Sigmoid colon (tissue), 7 donors: ENCODE results near the gene FAM162A. TPM values are rescaled to one million over a fixed set of nuclear protein-coding genes. Genes with fewer than 3 reads are reported as not detected.

ENCODE experiments used
- DNase-seq: peaks from one replicate; pipeline ENCODE4 v3.0.0-alpha.2; 2019
- H3K27ac ChIP-seq, 4 donors: fragments of 200-600 bp; sonication (generic); one replicate each; pipeline ENCODE4 v1.5.1; 2016 to 2019; ENCODE audit warnings: mild to moderate bottlenecking in 1 of 4
- H3K27me3 ChIP-seq, 3 donors: fragments of 200-600 bp; sonication (generic); one replicate each; pipeline ENCODE4 v1.5.1; 2019; ENCODE audit warnings: mild to moderate bottlenecking in 1 of 3
- H3K36me3 ChIP-seq, 4 donors: fragments of 200-600 bp; sonication (generic); one replicate each; pipeline ENCODE4 v1.5.1; 2016 to 2019
- H3K4me1 ChIP-seq, 4 donors: fragments of 200-600 bp; sonication (generic); one replicate each; pipeline ENCODE4 v1.5.1; 2017 to 2019
- H3K4me3 ChIP-seq, 4 donors: fragments of 200-600 bp; sonication (generic); one replicate each; pipeline ENCODE4 v1.5.1; 2017 to 2019; ENCODE audit warnings: mild to moderate bottlenecking in 2 of 4, moderate library complexity in 1 of 4
- H3K9me3 ChIP-seq, 4 donors: fragments of 200-600 bp in 3 of 4; sonication (generic) in 3 of 4; one replicate each; pipeline versions ENCODE4 v1.5.1 to v1.6.1; 2013 to 2019
- EP300 ChIP-seq, 4 donors: sonication (generic); formaldehyde crosslinking; IDR thresholded peaks; one replicate each; pipeline ENCODE4 v1.6.1; 2017; ENCODE audit warnings: antibody characterized with exemption in 4 of 4
- POLR2A ChIP-seq, 2 donors: fragments of 450-650 bp; IDR thresholded peaks; one replicate each; pipeline ENCODE4 v1.6.1; 2016; ENCODE audit warnings: antibody characterized with exemption in 2 of 2, mild to moderate bottlenecking in 2 of 2, moderate library complexity in 2 of 2
- POLR2AphosphoS5 ChIP-seq, 4 donors: sonication (generic); formaldehyde crosslinking; IDR thresholded peaks; one replicate each; pipeline ENCODE4 v1.6.1; 2017; ENCODE audit warnings: antibody characterized with exemption in 4 of 4
- WGBS, 2 donors: extraction: QIAGEN DNeasy Blood & Tissue Kit; methylation state at CpG; one replicate each; pipeline ENCODE4 v1.1.7; 2013; 5-methylcytosine and 5-hydroxymethylcytosine counted together
- intact Hi-C: fragments of 100-400 bp; cut with DNase I; formaldehyde crosslinking; loops from one replicate; pipeline ENCODE4 v1.15.1; 2023
- polyA plus RNA-seq, 3 donors: library from polyadenylated mRNA; stranded (reverse); fragments of 200-250 nt; gene quantifications; one replicate each; pipeline ENCODE4 v1.2.3, GENCODE V29; 2013
- total RNA-seq, 4 donors: library from RNA; depleted of rRNA; stranded (reverse); fragments of >200 nt; gene quantifications; one replicate each; pipeline ENCODE4 v1.1.0, GENCODE V29; 2016
- TF ChIP-seq, protein P1 (sequence below), 4 experiments: fragments of 450-650 bp in 3 of 4; fragments of 200-600 bp in 1 of 4; IDR thresholded peaks; one replicate each; pipeline ENCODE4 v1.5.1; 2016 to 2019; ENCODE audit warnings: antibody characterized with exemption in 4 of 4, mild to moderate bottlenecking in 3 of 4, moderate library complexity in 2 of 4
- donor health status: healthy with polysubstance abuse.
- donor health status: Bipolar disorder and iron deficiency.
- donor health status: healthy.

The FAM162A gene
- total and polyA plus RNA-seq, 7 donors = 37.1 to 298 (median 56.6) TPM

DNA sequence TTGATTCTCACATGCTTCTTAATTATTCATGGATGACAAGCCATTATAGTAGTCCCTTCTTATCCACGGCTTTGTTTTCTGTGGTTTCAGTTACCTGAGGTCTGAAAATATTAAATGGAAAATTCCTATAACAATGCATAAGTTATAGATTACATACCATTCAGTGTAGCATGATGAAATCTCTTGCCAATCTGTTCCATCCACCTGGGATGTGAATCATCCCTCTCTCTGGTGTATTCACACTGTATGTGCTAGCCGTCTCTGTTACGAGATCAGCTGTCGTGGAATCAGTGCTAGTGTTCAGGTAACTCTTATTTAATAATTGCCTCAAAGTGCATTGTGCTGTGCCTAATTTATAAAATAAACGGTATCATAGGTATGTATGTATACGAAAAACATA, 26.7 kb downstream of the FAM162A start:
- Histone ChIP-seq H3K27ac (no peak overlapping the region), H3K9me3 (no peaks in the 10 kb centered on the region), H3K4me3 (no peak overlapping the region), H3K4me1 (peaks cover 0 to 19% (median 15%) of the 10 kb centered on the region in 4 donors), H3K36me3 (peaks cover 0 to 70% (median 21%) of the 10 kb centered on the region in 4 donors), H3K27me3 (no peaks in the 10 kb centered on the region)
- DNase-seq = no peak
- TF ChIP-seq POLR2AphosphoS5 (IDR thresholded peaks at IDR 0.05) (no peak), POLR2A (IDR thresholded peaks at IDR 0.05) (no peak), EP300 (IDR thresholded peaks at IDR 0.05) (no peak)
- TF ChIP-seq, protein P1, sequence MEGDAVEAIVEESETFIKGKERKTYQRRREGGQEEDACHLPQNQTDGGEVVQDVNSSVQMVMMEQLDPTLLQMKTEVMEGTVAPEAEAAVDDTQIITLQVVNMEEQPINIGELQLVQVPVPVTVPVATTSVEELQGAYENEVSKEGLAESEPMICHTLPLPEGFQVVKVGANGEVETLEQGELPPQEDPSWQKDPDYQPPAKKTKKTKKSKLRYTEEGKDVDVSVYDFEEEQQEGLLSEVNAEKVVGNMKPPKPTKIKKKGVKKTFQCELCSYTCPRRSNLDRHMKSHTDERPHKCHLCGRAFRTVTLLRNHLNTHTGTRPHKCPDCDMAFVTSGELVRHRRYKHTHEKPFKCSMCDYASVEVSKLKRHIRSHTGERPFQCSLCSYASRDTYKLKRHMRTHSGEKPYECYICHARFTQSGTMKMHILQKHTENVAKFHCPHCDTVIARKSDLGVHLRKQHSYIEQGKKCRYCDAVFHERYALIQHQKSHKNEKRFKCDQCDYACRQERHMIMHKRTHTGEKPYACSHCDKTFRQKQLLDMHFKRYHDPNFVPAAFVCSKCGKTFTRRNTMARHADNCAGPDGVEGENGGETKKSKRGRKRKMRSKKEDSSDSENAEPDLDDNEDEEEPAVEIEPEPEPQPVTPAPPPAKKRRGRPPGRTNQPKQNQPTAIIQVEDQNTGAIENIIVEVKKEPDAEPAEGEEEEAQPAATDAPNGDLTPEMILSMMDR (IDR thresholded peaks at IDR 0.05) = no peak
- WGBS, 2 donors = 89 to 94% methylated on average over 6 of the region's 6 CpGs
- intact Hi-C loops = loop anchor here (10.0 kb wide), 1 partner anchor 104 kb away; the partner anchor contains the start of gene KPNA1

DNA sequence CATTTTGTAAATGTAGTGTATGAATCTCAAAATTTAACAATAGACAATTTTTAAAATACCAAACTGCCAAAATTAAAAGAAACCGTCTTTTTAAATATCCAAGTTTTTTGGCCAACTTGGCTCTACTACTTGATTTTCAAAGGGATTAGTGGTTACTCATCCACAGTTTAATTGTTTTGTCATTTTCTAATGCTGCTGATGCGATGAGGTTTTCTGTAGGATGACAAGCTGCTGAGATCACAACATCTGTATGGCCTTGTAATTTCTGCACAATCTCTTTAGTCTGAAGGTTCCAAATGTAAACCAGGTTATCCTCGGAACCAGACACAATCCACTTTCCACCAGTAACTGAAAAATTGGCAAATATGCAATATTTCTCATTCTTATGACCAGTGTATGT, 30.4 kb downstream of the FAM162A start:
- WGBS, 2 donors = 77 to 95% methylated on average over 3 of the region's 3 CpGs
- intact Hi-C loops = loop anchor here (10.0 kb wide), 1 partner anchor 100 kb away; the partner anchor contains the start of gene KPNA1
- no peak for TF ChIP-seq POLR2AphosphoS5 (IDR thresholded peaks at IDR 0.05)
- TF ChIP-seq, protein P1 (IDR thresholded peaks at IDR 0.05) = no peak
- TF ChIP-seq EP300 (IDR thresholded peaks at IDR 0.05) = no peak
- TF ChIP-seq POLR2A (IDR thresholded peaks at IDR 0.05) = no peak
- Histone ChIP-seq H3K27me3 (no peaks in the 10 kb centered on the region), H3K36me3 (peaks cover 0 to 34% (median 7%) of the 10 kb centered on the region in 4 donors), H3K27ac (no peak overlapping the region), H3K4me3 (no peak overlapping the region), H3K4me1 (peaks cover 0 to 31% (median 27%) of the 10 kb centered on the region in 4 donors), H3K9me3 (no peaks in the 10 kb centered on the region)
- no peak for DNase-seq

DNA sequence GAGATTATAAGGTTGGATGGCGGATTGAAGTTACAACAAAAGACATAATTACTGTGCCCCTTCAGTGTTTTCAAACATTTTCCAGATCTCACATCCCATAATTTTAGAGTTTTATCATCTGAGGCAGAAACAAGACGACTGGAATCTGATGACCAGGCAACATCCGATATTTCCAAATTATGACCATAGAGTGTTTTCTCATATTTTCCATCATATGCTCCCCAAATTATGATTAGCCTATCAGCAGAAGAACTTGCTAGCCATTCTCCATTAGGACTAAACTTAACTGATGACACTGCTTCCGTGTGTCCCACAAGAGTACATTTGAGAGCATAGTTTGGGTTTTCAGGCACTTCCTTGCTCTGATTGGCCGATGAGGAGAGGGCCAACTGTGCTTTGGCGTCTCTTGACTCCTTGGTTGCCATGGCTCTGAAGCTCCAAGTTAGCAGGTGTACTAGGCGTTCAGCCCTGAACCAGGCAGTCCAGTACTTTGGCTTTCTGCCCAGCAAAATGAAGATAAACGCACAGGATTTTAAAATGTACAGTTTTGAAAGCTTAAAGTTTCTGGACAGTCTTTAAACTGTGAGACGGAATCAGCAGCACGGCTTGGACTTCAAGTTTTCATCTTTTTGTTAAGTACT, 31.2 kb downstream of the FAM162A start:
- H3K9me3 ChIP-seq = no peaks in the 10 kb centered on the region
- peaks cover 0 to 26% (median 4%) of the 10 kb centered on the region in 4 donors for H3K36me3 ChIP-seq
- peak; percentile 72 for DNase-seq
- TF ChIP-seq POLR2AphosphoS5 (IDR thresholded peaks at IDR 0.05) = no peak
- TF ChIP-seq, protein P1 (IDR thresholded peaks at IDR 0.05) = no peak
- TF ChIP-seq POLR2A (IDR thresholded peaks at IDR 0.05) = no peak
- no peak for TF ChIP-seq EP300 (IDR thresholded peaks at IDR 0.05)
- peaks cover 0 to 31% (median 27%) of the 10 kb centered on the region in 4 donors for H3K4me1 ChIP-seq
- peak overlapping the region; percentile 84 to 90 (median 88) for H3K27ac ChIP-seq
- WGBS, 2 donors = 17 to 23% methylated on average over 10 of the region's 10 CpGs
- H3K27me3 ChIP-seq = no peaks in the 10 kb centered on the region
- intact Hi-C loops = loop anchor here (5.0 to 10.0 kb wide), 3 partner anchors 47 to 147 kb away; partner anchors contain the start of genes DTX3L, KPNA1 and PARP9
- peak overlapping the region; percentile 54 to 89 (median 76) for H3K4me3 ChIP-seq

DNA sequence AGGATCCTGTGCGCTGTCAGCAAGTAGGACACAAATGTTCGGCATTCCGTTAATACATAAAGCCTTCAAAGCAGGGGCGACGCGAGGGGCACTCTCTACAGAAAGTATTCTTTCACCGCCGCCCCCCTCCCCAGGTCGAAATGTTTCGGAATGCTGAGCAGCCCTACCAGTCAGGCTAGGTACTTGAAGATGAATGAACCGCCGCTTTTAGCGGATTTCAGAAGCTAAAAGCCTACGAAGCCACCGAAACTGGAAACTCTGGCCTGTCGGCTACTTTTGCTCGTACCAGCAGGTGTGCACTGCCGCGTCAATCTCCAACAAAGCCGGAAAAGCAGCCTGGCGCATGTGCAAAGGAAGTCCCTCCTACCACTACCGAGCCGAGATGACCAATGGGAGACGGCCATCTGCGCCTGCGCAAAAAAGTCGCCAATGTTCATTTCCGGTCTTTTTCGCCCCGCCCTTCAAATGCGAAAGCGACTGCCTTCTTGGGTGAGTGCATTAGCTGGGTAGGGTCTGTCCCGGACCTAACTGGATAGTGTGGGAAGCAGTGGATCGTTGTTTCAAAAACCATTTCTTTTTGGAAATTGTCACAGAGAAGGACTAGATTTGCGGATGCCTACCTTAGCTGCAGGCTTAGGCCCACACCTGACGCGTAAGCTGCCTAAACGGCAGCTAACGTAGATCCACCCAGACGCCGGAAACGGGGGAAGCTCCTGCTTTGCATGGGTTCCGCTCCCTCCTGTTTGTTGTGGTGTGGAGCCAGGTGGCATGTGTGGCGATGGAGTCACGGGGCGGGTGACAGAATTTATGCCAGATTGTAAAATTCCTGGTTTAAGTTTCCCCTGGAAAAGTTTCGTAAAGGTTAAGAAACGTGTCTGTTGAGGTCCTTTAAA, 32.0 kb downstream of the FAM162A start, which contains the start of gene WDR5B:
TSS of gene WDR5B (minus strand) at position 301 of the 893 bp plus-strand sequence. CDS start 534 bp downstream, outside the sequence.
- Histone ChIP-seq H3K27me3 (no peaks in the 10 kb centered on the region), H3K9me3 (no peaks in the 10 kb centered on the region), H3K4me1 (peaks cover 0 to 31% (median 27%) of the 10 kb centered on the region in 4 donors), H3K36me3 (peaks cover 0 to 18% (median under 1%) of the 10 kb centered on the region in 4 donors), H3K4me3 (peak within 1 kb of the TSS; percentile 54 to 89 (median 76)), H3K27ac (peak within 1 kb of the TSS; percentile 84 to 90 (median 88))
- DNase-seq = peak; percentile 99
- TF ChIP-seq POLR2A (IDR thresholded peaks at IDR 0.05) = peak; percentile 71 to 76
- TF ChIP-seq POLR2AphosphoS5 (IDR thresholded peaks at IDR 0.05) = peak; percentile 84 to 93 (median 90)
- TF ChIP-seq EP300 (IDR thresholded peaks at IDR 0.05) = no peak
- TF ChIP-seq, protein P1 (IDR thresholded peaks at IDR 0.05) = peak in 1 of 4 experiments; percentile 25
- 0% methylated on average over 48 of the region's 48 CpGs for WGBS, 2 donors
- intact Hi-C loops = loop anchor here (1.0 to 10.0 kb wide), 4 partner anchors 32 to 146 kb away; partner anchors contain the start of genes DTX3L, FAM162A, KPNA1 and PARP9
